Left lobe of liver (tissue), 2 donors: ENCODE data around the gene BRINP3. TPM values are rescaled to one million over a fixed set of nuclear protein-coding genes. Genes with fewer than 3 reads are reported as not detected.

Experiments
- ATAC-seq: fragments of 200-7000 bp; cut with Tn5 transposase; one replicate; pipeline ENCODE4 v1.9.1; 2020; ENCODE audit warnings: mild to moderate bottlenecking, moderate library complexity
- DNase-seq: peaks from one replicate; pipeline ENCODE4 v3.0.0-alpha.2; 2020; ENCODE audit warnings: low spot score
- total RNA-seq: library from RNA; stranded (reverse); gene quantifications from one replicate; pipeline ENCODE4 v1.2.1, GENCODE V29; 2021
- donor health status: DM: no; HTN: no; CAD: no; lungs with moderate emphysema.
- donor health status: DM: no; HTN: yes; CAD: no.

The BRINP3 gene
- total RNA-seq, 1 donor from 2014 or later = not detected

DNA sequence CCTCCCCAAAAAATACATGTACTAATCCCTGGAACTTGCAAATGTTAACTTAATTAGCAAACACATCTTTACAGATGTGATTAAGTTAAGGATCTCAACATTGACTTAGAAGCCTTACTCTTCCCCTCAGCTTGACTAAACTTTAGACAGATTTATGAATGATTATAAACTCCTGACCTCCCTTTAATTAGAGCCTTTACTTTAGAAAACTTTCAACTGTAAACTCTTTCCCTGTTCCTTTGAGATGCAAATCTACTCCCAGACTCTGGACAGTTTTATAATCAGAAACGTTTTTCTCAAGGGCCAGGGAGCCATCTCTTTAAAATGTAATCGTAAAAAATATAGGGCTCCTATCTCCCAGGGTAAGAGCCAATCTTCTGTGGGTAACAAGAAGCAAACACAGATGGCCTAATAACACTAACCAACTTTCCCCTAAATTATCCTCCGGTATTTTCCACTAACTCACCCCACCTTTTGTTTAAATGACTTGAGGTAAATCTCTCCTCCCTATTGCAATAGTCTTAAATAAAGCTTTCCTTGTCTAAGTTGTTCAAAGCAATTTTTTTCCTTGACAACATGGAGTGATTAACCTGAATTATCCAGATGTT is 284.1 kb downstream of the BRINP3 start:
- ATAC-seq (no peak), DNase-seq (no peak)

- ATAC-seq (no peak), DNase-seq (no peak)
These were observed 285.0 kb downstream of the BRINP3 start for GRCh38 chr1:190192627-190193026.

- ATAC-seq (no peak), DNase-seq (no peak)
These were observed 294.1 kb downstream of the BRINP3 start for GRCh38 chr1:190183588-190183987.

DNA sequence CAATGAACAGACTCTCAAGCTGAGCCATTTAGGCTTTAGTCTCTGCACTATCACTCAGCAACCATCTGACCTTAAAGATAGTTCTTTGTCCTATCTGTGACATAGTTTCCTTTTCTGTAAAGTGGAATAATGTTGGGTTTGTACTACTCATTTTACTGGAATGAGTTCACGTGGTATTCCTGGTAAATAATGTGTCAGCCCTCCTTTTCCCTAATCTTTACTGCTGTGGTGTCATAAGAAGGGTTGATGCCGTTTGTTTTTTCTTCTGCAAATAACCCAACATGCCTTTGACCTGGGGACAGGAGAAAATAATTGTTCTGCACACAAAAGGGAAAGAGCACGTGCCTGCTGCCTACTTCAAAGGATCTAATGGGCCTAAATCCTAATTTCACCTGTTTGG is 297.8 kb downstream of the BRINP3 start:
- DNase-seq (no peak), ATAC-seq (no peak)

GRCh38 chr1:190178827-190179226 is 298.8 kb downstream of the BRINP3 start:
- DNase-seq (no peak), ATAC-seq (no peak)

- ATAC-seq (no peak), DNase-seq (no peak)
These were observed 300.1 kb downstream of the BRINP3 start for GRCh38 chr1:190177555-190177954.

- ATAC-seq = no peak
- DNase-seq = no peak
These were observed 300.9 kb downstream of the BRINP3 start for GRCh38 chr1:190176776-190177175.

DNA sequence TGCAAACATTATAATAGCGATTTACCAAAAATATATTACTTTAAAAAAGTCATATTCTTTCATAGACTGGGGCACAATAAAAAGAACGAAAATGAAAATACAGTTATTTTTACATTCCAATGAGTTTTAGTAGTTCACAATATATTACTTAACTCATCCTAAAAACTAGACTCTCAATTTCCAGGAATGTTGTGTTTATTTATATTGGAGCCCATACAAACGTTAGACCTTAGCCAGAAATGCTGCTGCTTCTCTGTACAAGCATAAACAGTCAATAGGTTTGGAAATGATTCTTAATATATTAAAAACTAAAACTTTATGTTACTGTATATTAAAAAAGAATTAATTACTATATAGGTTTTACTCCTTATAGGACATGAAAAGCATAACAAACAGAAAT is 302.3 kb downstream of the BRINP3 start:
- DNase-seq = no peak

DNA sequence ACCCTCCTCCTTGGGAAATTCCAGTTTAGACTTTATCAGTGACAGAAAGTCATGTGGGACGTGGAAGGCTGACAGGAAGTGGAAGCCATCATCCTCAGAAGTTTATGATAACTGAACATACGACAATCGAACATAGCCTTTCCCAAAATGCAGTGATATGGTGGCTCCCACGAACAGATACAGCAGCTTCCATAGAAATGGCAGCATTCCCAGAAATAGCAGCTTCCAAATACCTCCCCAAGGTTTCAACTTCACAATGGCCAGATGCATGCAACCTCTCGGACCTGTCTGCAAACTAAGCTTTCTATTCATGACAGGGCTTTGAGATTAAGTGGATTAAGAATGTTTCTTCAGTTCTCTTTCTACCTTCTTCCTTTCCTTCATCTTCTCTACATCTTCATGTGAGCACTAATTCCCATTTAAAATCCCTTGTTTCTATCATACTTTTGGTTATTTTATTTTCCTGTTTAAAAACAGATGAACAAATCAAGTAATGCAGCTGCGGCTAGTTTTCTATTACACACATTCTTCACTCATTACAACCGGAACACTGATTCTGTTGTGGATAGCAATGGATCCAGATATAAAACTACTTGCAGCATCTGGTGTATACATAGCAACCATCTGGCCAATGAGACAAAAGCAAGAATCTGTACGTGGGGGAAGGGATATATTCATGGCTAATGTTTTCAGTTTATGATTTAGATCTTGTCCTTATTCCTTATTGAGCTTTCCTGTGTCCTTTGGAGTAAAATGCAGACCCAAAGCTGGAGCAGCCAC is 304.8 kb downstream of the BRINP3 start:
- ATAC-seq (no peak), DNase-seq (no peak)

More for the DNA sequence above, 302.3 kb downstream of the BRINP3 start:
- no peak for ATAC-seq

DNA sequence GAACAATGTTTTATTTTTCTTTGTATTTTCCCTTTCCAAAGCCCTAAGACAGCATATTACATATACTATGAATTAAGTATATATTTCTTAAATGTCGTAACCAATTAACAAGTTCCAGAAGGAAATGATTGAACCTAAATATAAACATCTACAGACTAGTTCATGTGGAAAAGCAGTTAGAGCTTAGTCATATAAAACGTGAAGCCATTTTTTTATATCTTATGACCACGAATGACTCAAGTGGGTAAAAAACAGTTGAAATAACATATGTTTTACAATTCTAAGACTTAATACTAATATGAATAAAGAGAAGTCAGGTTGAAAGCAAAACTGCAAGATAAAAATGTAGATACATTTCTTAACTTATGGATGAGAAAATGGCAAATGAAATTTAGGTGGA is 307.3 kb downstream of the BRINP3 start:
- DNase-seq = no peak
- ATAC-seq = no peak

DNA sequence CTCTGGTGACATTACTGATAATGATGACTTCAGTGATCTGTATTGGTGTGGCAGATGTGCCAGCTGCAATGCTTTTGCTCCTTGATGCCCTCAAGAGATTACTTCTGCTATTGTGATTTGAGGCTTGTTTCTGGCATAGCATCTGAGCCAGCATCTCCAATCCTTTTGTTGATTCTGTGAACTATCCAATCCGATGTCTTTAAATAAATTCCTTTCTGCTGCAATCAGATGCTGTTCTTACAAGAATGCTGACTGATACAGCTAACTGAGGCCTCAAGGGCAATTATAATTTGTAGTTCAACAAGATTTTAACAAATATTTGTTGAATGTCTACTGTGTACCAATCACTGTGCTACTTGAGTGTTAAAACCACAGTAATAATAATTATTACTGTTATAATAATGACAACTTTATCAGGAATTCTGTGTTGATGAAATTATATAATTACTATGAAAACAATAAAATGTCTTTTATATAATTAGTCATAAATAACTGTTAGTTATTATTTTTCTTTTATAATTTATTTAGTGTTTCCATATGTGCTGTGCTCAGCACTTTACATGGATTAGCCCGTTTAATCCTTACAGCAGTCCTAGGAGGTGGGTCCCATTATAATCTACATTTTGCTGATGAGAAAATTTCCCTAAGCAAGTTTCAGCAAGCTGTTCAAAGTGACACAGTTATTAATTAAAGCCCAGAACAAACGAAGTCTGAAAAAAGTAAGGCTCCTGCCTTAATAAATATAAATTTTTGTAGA is 308.2 kb downstream of the BRINP3 start:
- DNase-seq (no peak), ATAC-seq (no peak)

- DNase-seq (no peak), ATAC-seq (no peak)
These were observed 308.8 kb downstream of the BRINP3 start for GRCh38 chr1:190168893-190169280.

DNA sequence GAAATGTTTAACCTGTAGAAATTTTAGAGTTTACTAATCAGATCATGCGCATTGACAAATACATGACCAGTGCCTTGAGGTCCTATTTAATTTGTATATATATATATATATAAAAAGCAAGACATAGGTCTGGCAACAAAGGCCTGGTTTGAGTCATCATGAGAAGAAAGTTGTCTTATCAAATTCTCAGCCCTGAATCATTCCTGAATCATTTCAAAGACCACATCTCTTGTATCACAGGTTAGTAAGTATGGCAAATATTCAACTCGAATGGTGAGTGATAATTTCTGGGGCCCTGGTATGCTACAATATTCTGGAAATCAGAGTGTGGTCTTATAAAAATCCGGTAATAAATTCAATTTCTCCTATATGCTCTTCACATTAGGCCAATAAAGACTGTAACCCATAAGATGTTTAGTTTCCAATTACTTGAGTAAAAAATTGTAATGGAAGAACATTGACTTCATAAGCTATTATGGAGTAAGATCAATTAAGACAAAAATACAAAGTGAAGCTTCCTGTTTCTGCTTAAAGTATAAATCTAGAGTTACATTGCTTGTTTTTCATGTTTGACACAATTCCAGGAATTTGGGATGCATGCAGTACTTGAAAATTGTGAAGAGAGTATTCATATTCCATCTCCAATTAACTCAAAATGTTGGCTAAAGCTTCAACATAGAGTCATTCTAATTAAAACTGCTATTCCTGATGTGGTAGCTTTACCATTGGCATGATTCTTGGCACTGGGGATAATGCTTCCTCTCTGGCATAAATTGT is 309.4 kb downstream of the BRINP3 start:
- ATAC-seq = no peak

DNA sequence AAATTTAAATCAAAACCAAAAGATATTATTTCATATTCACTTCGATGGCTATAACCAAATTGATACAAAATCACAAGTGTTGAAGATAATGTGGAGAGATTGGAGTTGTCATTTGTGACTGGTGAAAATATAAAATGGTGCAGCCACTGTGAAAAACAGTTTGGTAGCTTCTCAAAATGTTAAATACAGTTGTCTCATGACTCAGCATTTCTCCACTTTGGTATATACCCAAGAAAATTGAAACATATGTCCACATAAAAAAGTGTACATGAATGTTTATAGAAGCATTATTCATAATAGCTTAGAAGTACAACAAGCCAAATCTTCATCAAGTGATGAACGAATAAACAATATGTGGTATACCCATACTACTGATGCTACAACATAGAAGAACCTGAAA is 318.5 kb downstream of the BRINP3 start:
- ATAC-seq (no peak), DNase-seq (no peak)

More for the DNA sequence above, 309.4 kb downstream of the BRINP3 start:
- DNase-seq = no peak

DNA sequence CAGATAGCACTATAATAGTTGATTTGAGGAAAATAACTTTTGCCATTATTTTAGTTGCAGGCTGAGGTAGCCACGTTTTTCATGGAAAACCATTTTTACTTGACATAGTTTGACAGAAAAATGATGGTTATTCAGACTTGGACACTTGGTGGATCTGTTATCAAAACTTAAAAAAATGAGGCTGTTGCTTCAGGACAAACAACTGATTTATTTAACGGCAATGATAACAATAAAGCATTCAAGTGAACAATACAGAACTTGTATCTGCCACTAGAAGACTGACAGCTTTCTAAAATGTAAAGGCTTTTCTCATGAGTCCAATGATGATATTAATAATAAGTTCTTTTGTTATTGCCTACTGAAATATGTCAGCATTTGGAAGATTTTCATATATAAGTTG is 322.9 kb downstream of the BRINP3 start:
- no peak for ATAC-seq
- DNase-seq = no peak

DNA sequence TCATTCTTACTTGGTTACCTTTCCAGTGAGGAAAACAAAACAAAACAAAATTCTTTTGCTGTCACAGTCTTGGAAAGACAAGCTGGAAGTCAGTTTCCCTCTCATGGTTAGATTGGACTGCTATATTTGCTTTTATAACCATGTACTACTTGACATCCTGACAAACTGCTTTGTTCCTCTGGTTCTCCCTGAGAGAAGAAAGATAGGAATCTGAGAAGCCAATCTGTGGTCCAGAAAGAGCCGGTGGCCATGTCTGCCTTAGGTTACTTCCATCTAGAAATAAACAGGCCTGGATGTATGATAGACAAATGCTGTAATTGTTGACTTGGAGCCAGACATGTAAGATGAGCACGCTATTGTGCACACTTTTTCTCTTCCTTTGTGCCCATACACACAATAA is 330.0 kb downstream of the BRINP3 start:
- ATAC-seq = no peak
- no peak for DNase-seq

GRCh38 chr1:190144650-190145049 is 333.0 kb downstream of the BRINP3 start:
- ATAC-seq (no peak), DNase-seq (no peak)

DNA sequence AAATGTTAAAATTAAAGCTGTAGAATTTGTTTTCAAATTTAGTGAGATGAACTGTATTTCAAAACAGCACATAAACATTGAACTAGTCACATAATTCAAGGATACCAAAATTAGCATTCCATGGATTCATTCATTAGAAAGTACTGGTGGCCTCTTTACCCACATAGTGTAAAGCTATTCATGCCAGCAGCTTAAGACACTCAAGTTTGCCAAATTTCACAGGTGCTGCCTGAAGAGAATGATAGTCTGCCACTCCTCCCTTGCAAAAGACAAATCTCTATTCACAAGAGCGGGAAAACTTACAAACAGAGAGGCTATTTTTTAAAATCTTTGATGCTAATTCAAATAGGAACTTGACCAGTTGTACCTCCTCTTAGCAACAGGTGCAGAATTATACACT is 337.0 kb downstream of the BRINP3 start:
- DNase-seq (no peak), ATAC-seq (no peak)

DNA sequence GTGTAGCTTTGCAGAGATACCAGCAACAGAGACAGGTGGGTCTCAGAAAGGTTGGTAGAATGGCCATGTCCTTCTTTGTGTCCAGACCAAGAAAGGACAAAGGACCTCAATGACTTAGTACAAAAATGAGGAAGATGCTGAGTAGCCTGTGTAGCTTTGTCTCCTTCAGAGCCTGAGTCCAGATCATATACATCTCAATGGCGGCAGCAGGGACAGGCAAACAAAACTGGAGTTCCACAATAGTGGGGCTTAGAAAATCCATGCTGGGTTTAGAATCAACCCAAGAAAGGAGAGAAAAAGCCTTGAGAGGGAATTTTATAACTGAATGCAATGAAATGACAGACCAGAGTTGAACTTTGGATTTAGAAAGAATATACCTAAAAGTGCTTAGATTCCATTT is 339.0 kb downstream of the BRINP3 start:
- DNase-seq (no peak), ATAC-seq (no peak)

DNA sequence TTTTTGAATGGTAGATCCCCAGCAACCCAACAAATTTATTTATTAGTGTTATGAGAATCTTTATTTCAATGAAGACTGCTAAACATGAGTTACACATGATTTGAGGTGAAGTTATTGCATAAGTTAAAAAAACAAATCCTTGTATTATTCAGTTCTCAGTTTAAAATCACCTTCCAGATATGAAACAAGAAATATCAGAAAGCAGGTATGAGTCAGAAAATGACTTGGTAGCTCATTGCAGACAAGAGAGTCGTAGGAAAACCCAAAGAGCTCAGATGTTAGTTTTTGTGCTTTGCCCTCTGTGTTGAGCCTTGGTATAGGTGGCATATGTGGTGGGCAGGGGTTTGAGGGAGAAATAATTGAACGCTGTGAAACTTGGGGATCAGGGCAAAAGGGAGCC is 339.4 kb downstream of the BRINP3 start:
- ATAC-seq (no peak), DNase-seq (no peak)

DNA sequence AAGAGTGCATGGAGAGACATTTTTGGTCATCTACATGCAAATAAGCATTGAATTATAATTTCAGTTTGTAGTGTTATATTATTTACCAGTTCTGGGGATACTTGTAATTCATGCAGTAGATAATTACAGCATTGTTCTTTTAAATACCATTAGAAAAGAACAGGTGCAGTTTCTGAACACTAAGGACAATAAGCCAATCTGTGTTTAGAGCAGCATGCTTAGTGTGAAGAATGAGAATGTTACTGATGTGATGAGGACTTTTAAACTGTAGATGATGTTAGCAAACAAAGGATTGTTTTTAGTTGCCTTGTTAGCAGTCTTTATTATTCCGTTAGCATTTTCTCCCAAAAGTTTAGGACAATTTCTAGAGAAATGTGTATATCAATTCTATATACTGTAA is 348.3 kb downstream of the BRINP3 start:
- no peak for ATAC-seq

More for the DNA sequence above, 348.3 kb downstream of the BRINP3 start:
- DNase-seq = no peak
